ENCODE results near the gene TEP1.
A peak's percentile ranks its signal among the peaks of the same experiment; 100 is the strongest.

The TEP1 gene

DNA sequence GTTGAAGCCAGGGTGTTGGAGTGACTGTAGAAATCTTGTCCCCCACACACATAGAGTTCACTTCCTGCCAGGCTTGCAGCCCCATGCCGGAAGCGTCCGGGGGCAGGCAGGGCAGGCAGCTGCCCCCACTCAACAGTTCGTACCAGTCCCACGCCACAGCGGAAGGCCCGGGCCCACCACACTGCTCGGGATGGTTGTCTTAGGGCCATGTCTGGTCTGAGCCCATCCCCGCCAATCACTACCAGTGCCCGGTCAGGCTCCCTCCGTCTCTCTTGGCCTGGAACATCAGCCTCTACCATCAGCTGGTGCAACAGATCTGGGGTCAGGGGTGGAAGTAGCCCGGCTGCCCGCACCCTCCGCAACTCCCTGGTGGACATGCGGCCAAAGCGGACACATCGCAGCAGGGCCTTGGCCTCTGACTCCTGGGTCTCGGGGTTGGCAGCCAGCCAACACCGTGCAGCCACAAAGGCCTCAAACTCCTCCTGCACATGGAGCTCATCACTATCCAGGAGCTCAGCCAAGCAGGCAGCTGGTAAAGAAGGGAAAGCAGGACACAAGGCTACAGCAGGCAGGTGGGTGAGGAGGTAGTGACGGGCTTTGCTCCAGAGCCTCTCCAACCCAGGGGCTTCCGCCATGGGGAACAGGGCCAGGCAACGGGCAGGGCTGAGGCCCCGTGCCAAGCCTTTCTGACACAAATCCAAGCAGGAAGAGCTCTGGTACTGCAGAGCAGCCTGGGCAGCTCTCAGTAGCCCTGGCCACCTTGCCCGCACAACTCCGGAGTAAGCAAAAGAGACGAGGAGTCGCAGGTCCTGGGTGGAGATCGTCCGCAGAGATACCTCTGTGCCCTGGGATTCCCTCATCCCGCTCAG is 16.7 kb upstream of the TEP1 start:
- DNase-seq = no peak

DNA sequence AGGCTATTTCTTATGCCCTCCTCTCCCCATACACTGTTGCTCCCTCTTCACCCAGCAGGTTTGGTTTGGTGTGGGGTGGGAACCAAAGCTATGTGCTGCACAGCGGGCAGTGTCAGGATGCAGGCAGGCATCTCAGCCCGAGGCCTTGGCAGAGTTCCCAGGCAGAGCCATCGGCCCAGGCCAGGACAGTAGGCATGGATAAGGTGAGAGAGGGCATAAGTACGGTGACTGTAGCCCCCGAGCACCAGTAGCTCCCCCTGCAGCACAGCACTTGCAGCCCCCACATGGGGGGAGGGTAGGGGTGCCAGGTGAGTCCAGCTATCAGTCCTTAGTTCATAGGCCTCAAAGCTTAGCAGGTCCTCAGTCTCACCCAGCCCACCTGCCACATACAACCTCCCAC is 15.5 kb upstream of the TEP1 start:
- DNase-seq = no peak

DNA sequence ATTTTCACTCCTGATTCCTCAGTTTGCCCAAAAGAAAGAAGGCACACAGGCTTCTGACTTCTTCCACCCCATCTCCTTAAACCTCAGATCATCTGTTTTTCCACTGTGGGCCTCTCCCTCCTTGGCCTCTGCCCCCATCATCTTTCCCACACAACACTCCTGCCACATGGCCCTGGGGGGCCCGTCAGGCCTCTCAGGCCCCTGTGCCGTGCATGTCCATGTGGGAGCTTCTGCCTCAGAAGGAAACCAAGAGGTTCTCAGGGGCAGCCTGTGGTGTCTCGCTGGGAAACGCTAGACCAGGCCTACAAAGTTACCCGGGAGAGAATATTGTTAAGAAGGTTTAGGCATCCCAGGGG is 14.7 kb upstream of the TEP1 start:
- DNase-seq = no peak

DNA sequence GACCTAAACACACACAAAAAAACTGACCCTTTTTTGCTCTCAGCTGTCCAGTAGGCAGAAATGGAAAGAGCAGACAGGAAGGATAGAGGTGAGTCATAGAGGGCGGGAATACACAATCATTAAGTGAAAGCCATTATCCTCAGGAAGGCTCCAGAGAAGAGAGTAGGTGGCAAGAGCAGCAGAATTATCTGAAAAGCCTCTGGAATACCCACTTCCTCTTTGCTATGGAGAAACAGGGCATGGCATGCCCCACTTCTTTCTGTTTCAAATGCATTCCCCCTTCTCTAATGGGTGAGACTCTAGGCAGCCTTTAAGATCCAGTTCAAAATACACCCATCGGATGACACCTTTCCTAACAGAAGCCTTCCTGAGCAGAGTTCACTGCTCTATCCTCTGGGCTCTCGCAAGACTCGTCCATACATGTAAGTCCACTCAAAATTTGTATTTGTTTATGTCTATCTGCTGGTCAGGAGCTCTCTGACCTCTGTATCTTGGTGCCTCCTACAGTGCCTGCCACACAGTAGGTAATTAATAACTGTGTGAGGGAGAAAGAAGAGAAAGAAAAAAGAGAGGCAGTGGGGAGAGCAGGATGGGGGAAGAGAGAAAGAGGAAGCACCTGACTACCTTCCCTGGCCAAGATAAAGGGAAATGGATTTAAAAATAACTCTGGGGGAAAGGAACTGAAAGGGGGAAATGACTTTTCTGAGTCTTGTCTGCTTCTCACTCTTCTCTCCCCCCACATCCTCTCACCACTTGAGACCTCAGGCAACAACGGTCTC is 14.1 kb upstream of the TEP1 start:
- no peak for DNase-seq

DNA sequence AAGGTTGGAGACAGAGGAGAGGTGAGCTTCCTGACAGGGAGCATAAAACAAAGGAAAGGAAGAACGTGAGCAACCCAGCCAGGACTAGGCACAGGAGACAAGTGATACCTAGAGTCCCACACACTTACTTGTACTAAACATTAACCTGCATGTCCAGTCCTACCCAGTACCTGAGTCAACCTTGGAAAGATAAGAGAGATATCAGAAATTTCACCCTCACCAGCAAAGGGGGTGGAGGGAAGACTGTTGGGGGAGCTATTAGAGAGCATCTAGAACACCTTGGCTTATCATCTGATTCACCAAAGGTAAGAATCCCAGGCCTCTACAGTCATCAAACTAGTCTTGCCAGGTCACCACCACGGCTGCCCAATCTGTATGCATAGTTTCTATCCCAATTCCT is 11.6 kb upstream of the TEP1 start:
- DNase-seq = no peak

DNA sequence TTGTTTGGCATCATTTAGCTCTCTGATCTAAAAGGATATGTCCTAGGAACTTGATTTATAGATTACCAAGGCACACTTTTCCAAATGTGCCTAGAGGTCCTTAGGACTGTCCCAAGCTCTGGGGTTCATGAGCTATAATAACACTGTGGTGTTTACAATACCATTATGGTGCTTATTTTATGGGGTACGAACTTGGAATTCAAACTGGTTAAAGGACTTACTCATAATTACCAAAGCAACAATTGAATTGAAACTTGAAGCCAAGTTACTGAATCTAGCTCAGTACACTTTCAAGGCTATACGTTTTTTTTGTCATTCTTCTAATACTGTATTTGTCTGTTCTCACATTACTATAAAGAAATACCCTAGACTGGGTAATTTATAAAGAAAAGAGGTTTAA is 9.6 kb upstream of the TEP1 start:
- DNase-seq = no peak

DNA sequence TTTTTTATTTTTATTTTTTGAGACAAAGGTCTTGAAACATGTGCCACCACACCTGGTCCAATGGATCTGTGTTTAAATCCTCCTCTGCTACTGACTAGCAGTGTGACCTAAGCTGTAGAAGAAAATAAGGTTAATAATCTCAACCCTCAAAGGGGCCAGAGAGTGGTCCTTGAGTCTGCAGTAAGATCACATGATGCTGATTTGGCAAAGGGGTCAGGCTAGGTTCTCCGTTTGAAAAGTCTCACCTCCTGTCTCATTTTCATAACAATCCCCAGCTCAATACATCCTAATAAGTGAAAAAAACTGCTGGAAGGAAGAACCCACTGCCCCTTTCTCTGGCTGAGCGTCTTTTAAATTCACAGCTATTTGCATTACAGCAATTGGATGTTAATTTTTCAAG is 8.0 kb upstream of the TEP1 start:
- DNase-seq = no peak

DNA sequence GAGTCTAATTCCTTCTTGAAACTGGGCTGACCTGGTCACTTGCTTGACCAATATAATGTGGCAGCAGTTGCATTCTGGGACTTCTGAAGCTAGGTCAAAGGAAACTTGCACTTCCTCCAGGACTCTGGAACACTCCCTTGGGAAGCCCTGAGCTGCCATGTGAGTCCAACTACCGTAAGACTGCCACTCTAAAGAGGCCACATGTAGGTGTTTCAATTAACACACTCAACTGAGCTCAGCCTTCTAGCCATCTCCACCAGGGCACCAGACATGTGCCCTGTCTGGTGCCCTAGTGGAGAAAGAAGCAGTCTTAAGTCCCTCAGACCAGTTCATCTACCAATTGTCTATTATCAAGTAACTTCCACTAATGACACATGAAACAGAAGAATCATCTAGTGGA is 6.1 kb upstream of the TEP1 start:
- DNase-seq = no peak

DNA sequence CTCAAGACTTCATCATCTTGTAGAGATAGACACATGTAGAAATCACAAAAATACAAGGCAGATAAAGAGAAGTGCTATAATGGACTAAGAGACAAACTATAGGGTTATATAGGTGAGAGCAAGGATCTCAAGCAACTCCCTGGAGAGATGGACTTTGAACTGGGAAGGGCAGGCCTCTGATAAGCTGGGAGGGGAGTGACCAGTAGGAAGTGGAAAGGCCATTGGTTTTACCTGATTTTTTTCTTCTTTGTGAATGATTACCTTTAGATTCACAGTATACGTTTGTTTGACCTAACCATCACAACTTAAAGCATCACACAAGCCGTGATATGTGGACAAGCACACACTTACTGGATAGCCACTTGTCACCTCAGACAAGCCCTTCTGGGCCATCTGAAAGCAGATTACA is 5.2 kb upstream of the TEP1 start:
- no peak for DNase-seq

DNA sequence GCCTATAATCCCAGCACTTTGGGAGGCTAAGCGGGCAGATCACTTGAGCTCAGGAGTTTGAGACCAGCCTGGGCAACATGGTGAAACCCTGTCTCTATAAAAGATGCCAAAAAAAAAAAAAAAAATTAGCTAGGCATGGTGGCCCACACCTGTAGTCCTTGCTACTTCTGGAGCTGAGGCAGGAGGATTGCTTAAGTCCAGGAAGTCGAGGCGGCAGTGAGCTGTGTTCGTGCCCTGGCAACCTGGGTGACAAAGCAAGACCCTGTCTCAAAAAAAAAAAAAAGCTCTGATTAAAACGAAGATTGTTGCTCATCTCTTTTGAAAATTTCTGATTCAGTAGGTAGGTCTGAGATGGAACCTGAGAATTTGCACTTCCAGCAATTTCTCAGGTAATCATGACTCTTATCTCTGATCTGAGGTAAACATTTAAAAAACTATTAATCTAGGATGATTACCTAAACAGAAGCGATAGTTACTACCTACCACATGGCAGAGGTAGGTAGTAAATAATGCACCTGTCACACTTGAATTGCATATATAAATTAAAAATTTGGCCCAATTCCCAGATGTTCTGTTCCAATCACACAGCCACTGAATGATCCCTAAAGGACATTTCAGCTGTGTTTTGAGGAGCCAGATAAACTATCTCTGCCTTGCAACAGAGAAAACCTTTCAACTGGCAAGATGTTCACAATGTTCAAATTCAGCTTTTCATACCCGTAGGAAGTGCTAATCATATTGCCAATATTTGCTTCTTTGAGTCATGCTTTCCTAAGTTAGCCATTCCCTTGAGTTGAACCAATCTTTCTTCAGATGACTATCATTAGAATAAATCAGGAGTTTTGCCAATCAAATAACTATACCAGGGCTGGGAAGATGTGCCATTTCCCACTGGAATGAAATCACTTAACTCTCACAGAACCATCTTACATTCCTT is 4.2 kb upstream of the TEP1 start:
- DNase-seq = no peak

DNA sequence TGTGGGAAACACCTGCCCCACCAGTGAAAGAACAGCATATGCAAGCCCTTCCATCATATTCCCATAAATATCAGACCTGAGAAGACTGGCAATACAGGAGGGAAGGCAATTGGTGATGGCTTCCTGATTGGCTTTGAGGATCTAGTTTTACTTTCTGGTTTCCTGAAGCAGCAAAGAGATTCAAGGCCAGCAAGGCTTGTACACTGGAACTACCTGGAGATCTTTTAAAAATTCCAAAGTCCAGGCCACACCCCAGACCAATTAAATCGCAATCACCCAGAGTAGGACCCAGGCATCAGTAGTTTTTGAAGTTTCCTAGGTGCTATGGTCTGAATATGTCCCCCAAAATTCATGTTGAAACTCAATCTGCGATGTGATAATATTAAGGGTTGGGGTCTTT is 2.9 kb upstream of the TEP1 start:
- no peak for DNase-seq

DNA sequence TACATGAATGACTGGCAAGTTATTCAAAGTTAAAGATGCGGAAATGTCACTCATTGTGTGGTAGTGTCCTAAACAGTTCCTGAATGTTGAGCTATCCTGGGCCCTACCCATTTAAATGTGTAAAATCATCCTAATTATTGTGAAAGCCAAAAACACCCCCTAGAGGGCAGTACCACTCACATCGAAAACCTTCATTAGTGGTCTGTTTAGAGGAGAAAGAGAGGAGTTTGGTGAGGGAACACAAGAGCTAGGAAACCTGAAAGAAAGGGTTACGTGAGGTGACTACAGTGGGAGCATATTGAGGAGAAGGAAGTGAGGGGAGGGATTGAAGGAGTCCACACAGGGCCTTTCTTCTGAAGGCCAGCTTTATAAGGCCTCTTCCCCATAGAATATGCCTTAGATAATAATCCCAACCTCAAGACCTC is 2.5 kb upstream of the TEP1 start:
- no peak for DNase-seq

DNA sequence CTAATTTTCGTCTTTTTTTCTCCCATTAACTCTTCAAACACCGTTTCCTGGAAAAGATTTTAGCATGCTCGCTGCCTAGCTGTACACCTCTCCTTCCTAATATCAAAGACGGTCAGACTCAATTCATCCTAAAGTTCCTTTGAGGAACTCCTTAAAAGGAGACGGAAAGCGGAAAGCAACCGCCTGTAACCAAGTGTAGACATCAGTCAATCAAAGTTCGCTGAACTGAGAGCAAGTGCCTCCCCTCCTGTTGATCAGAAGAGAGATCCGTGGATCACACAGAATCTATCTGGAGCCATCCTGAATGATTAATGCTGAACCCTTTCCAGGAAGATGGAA is 412 bp upstream of the TEP1 start:
- no peak for DNase-seq

DNA sequence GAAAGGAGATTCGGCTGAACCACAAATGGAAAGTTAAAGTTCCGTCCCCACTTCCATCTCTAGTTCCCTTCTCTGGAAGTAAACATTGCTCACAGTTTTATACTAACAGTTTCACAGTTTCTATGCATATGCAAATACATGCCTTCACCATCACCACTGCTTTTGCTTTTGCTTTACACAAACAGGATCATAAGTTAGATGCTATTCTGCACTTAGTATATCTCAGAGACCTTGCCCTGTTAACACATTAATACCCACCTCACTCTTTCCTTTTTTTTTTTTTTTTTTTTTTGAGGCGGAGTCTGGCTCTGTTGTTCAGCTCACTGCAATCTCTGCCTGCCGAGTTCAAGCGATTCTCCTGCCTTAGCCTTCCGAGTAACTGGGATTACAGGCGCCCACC is 890 bp downstream of the TEP1 start:
- DNase-seq = no peak

DNA sequence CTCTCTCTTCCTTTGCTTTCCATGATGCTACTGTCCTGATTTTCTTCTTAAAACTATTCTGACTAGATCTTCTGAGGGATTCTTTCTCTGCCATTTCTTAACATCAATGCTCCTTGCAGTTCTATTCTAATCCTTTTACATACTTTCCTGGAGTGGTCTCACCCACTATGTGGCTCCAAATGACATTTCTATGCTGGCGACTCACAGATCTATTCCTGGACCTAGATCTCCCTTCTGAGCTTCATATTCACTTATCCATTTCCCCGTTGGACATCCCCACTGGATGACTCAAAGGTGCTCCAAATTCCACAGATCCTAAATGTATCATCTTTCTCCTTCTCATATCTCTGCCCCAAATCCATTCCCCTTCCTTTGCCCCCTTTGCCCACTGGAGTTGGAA is 4.1 kb downstream of the TEP1 start:
- DNase-seq = no peak

DNA sequence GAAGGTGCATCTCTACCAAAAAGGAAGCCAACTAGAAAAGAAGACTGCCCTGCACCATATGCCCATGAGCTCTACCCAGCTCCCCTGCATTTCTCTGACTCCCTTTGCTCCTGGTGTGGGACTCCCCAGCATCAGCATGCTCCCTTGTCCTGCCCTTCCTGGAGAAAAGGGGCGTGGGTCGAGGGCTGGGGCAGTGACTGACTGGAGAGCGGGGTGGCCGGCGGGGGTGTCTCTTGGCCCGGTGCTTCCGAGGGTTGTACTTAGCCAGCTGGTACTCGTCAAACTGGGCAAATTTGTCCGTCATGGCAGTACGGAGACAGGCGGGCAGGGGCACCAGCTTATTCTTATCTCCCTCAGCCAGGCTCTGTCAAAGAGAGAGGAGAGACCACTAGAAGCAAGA is 9.8 kb downstream of the TEP1 start:
- DNase-seq = no peak

DNA sequence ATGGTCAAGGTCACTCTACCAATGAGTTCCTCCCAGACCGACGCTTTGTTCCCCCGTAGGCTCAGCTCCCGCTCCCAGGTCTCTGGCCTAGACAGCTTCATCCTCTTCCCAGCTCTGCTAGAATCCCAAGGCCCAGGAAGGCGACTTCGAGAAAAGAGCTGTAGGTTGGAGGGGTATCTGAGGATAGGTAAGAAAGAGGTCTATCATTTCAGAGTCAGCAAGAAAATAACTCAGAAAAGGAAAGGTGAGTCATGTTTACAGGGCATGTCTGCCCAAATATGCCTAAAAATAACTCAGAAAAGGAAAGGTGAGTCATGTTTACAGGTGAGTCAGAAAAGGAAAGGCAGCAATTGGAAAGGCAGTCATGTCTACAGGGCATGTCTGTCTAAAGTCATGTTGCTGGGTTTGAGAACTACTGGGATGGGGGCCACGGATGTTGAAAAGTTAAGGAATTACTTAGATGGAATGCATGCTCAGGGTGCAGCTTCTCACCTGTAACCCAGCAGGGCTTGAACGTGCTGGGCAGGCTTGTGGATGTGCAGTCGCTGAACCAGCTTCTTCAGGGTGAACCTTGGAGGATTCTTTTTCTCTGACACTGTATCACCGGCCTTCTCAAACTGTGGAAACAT is 12.2 kb downstream of the TEP1 start:
- DNase-seq = peak; percentile 11

DNA sequence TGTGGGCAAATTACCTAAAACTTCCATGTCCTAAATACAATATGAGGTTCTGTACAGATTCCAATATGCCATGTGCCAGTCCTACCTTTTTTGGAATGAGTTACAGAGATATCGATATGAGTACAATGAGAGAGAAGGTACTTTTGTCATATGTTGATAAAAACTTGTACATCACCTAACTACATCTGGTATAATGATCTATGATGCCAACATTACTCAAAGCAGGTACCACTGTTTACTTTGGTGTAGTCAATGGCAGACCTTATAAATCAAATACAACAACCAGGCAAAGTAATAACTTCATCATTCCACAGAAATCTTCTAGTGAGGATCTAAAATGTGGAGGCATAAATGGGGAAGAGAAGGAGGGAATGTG is 12.7 kb downstream of the TEP1 start:
- no peak for DNase-seq

DNA sequence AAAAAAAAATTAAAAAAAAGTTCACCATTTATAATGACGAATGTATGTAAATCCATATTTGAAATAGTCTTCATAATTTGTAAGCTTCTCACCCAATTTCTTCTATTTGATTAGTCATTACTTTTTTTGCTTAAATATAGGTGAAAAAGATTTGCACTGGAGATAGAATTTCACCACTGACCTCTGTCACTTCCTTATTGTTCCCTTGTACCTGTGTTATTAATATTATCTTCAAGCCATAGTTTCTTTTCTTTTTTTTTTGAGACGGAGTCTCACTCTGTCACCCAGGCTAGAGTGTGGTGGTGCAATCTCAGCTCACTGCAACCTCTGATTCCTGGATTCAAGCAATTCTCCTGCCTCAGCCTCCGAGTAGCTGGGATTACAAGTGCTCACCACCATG is 15.8 kb downstream of the TEP1 start:
- no peak for DNase-seq

DNA sequence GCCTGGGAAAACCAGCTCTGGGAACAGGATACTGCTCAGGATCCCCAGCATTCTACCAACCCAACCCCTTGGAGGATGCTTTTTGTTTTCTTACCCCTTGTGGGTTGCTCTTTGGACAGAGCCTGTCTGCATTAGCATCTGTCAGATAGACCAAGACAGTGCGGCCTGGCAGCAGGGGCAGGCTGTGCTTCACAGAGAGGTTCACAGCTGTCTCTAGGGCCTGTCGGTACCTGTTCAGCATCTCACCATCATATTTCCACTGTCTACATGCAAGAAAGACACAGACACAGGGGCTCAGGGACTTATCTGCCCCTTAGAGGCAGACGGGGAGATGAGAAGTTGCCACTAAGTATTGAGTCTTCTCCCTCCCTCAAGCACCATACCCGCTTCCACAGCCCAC is 21.8 kb downstream of the TEP1 start:
- no peak for DNase-seq

DNA sequence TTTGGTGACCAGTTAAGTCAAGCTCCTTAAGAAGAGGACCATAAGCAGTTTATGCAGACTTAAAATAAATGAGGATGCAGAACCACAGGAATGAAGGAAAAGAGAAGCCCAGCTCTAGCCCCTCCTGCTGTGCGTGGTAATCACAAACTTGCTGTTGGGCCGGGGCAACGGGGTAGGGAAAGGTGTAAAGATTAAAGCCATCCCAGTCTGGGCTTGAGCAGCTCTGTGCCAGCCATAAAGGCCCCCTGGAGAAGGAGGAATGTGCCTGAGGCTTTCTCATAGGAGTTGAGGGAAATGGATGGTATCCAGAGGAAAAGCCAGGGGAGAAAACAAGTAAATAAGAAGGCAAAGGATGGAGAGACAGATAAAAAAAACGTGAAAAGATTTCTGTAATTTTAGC is 25.1 kb downstream of the TEP1 start:
- no peak for DNase-seq

DNA sequence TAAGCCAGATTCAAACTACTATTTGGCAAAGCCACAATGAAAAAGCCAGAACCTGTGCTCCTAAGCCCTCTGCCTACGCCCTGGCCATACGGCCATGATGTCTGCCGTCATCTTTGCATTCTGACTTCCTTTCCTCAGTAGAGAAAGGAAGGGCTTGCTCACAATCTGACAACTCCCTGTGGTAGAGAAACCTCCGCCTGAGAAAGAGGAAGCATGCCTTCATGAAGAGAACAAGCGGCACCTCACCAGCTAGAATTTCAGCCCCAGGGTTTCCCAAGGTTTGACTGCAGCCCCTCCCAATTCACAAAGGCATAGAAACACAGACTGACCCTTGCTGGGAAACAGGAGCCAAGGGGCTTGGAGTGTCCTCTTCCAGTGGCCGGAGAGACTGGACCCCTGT is 25.7 kb downstream of the TEP1 start:
- no peak for DNase-seq

DNA sequence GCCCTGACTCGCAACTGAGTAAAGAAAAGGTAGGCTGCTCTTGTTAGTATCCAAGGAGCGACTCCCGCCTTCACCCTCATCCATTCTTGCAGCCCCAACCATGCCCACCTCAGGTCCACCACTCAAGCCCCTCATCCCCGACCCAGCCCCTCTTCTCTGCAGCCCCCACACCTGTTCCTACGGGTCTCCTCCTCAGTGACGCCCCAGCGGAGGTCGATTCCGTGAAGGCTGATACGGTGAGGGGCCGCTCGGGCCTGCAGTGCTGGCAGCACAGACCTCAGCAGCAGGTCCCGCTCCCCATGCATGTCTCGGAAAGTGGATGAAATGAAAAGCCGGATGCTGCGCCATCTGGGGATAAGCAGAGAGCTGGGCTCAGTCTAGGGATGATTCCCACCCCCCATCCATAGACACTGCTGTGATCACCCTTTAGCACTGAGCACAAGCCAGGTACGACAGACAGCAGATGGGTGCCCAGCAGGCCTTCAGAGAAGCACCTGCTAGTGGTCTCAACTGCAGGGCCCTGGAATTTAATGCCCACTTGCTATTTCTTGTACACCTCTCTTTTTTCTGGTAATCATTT is 26.9 kb downstream of the TEP1 start:
- DNase-seq = no peak
